ENCODE measurements around the gene CENPB.

DNA sequence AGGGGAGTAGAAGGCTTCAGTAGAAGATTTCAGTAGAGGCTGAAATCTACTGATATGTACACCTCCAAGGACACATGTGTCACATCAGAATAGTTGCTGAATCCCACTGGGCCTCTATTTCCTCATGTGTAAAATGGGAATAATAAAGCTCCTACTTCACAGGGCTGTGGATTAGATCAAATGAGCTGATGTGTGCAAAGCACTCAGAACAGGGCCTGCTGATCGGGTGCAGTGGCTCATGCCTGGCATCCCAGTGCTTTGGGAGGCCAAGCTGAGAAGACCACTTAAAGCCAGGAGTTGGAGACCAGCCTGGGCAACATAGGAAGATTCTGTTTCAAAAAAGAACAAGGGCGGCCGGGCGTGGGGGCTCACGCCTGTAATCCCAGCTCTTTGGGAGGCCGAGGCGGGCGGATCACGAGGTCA lies 25.7 kb upstream of the CENPB start:
- no peak for TF ChIP-seq SIN3A (IDR thresholded peaks at IDR 0.05; ENCODE audit: borderline replicate concordance, low read depth, low read length)
- TF ChIP-seq RFX5 (IDR thresholded peaks at IDR 0.05; ENCODE audit: low read length), result no peak
- TF ChIP-seq, protein P1, sequence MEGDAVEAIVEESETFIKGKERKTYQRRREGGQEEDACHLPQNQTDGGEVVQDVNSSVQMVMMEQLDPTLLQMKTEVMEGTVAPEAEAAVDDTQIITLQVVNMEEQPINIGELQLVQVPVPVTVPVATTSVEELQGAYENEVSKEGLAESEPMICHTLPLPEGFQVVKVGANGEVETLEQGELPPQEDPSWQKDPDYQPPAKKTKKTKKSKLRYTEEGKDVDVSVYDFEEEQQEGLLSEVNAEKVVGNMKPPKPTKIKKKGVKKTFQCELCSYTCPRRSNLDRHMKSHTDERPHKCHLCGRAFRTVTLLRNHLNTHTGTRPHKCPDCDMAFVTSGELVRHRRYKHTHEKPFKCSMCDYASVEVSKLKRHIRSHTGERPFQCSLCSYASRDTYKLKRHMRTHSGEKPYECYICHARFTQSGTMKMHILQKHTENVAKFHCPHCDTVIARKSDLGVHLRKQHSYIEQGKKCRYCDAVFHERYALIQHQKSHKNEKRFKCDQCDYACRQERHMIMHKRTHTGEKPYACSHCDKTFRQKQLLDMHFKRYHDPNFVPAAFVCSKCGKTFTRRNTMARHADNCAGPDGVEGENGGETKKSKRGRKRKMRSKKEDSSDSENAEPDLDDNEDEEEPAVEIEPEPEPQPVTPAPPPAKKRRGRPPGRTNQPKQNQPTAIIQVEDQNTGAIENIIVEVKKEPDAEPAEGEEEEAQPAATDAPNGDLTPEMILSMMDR (IDR thresholded peaks at IDR 0.05), result no peak
- TF ChIP-seq, protein P2, sequence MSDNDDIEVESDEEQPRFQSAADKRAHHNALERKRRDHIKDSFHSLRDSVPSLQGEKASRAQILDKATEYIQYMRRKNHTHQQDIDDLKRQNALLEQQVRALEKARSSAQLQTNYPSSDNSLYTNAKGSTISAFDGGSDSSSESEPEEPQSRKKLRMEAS (IDR thresholded peaks at IDR 0.05; ENCODE audit: low read depth), result no peak
- TF ChIP-seq JUND (IDR thresholded peaks at IDR 0.05), result no peak
- no peak for TF ChIP-seq CHD2 (IDR thresholded peaks at IDR 0.05; ENCODE audit: low read length, partially characterized antibody)
- no peak for TF ChIP-seq MXI1 (IDR thresholded peaks at IDR 0.05; ENCODE audit: low read depth, low read length)
- no peak for TF ChIP-seq NRF1 (IDR thresholded peaks at IDR 0.05; ENCODE audit: low read depth, low read length)
- TF ChIP-seq GABPA (IDR thresholded peaks at IDR 0.05; ENCODE audit: low read depth), result no peak
- no peak for TF ChIP-seq ELF1 (IDR thresholded peaks at IDR 0.05)
